ENCODE data around the gene FBXO7. TPM values are rescaled to one million over a fixed set of nuclear protein-coding genes. Genes with fewer than 3 reads are reported as not detected.
"Not testable (repeated sequence)": the region's sequence is repeated elsewhere in the genome, so short reads cannot be mapped to it uniquely, and the experiment has no call there.

FBXO7 gene
- total and polyA plus RNA-seq, 11 donors, result 19.1 to 63.0 (median 42.5) TPM

DNA sequence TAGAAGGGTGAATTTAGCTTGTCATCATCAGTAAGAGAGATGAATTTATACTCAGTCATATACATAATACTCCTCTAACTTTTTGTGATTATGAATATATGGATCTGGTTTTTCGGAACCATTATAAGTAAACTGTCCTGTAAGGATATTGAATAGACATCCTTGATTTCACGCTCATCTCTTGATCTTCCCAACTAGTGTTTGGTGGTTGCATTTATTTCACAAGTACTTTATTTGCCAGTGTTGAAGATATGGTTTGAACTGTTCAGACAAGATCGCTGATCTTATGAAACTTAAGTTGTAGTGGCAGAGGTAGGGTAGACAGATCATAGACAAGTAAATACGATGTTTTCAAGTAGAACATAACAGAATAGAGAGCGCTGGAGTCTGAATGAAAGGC lies 3.0 kb downstream of the FBXO7 start:
- Histone ChIP-seq H3K9me3 (no peaks in the 10 kb centered on the region), H3K27me3 (no peaks in the 10 kb centered on the region), H3K4me1 (peaks cover 8 to 55% (median 36%) of the 10 kb centered on the region in 12 donors), H3K36me3 (peaks cover 0 to 24% (median 15%) of the 10 kb centered on the region in 9 donors), H3K27ac (no peak overlapping the region), H3K4me3 (no peak overlapping the region)
- ATAC-seq, result no peak
- WGBS, 4 donors, result 94 to 96% (median 94%) methylated on average over 5 of the region's 5 CpGs
- TF ChIP-seq POLR2A (IDR thresholded peaks at IDR 0.05), result no peak
- TF ChIP-seq, protein P1, sequence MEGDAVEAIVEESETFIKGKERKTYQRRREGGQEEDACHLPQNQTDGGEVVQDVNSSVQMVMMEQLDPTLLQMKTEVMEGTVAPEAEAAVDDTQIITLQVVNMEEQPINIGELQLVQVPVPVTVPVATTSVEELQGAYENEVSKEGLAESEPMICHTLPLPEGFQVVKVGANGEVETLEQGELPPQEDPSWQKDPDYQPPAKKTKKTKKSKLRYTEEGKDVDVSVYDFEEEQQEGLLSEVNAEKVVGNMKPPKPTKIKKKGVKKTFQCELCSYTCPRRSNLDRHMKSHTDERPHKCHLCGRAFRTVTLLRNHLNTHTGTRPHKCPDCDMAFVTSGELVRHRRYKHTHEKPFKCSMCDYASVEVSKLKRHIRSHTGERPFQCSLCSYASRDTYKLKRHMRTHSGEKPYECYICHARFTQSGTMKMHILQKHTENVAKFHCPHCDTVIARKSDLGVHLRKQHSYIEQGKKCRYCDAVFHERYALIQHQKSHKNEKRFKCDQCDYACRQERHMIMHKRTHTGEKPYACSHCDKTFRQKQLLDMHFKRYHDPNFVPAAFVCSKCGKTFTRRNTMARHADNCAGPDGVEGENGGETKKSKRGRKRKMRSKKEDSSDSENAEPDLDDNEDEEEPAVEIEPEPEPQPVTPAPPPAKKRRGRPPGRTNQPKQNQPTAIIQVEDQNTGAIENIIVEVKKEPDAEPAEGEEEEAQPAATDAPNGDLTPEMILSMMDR (IDR thresholded peaks at IDR 0.05), result no peak
- intact Hi-C loops (cut with DNase I), result loop anchor here in 5 of 10 donors (10.0 kb wide), 2 partner anchors 63 to 503 kb away; partner anchors contain the start of gene RTCB (in 2 of the 5)
- no peak for DNase-seq

DNA sequence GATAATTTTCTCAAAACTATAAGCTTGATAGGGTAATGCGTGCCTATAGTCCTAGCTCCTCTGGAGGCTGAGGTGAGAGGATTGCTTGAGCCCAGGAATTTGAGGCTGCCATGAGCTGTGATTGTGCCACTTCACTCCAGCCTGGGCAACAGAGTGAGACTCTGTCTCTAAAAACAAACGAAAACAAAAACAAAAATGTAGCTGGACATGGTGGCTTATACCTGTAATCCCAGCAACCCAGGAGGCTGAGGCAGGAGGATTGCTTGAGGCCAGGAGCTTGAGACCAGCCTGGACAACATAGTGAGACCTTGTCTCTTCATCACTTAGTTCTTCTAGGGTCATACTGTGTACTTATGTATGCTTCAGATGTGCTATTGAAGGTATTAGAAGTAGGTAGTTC lies 3.9 kb downstream of the FBXO7 start:
- Histone ChIP-seq H3K4me1 (peaks cover 8 to 63% (median 39%) of the 10 kb centered on the region in 12 donors), H3K36me3 (peaks cover 0 to 34% (median 15%) of the 10 kb centered on the region in 9 donors)
- H3K27ac ChIP-seq, H3K9me3 ChIP-seq, ATAC-seq, H3K4me3 ChIP-seq, DNase-seq, H3K27me3 ChIP-seq: not testable (repeated sequence)
- intact Hi-C loops (cut with DNase I), result loop anchor here in 5 of 10 donors (10.0 kb wide), 2 partner anchors 64 to 504 kb away; partner anchors contain the start of gene RTCB (in 2 of the 5)
- WGBS, 4 donors, result 96 to 98% (median 96%) methylated on average over 2 of the region's 2 CpGs

DNA sequence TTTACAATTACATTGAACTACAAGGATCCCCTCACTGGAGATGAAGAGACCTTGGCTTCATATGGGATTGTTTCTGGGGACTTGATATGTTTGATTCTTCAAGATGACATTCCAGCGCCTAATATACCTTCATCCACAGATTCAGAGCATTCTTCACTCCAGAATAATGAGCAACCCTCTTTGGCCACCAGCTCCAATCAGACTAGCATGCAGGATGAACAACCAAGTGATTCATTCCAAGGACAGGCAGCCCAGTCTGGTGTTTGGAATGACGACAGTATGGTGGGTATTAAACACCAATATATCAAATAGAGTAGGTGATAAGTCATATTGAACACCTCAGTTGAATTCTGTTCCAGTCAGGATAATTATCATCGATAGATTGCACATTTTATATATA lies 4.4 kb downstream of the FBXO7 start:
- H3K36me3 ChIP-seq, result peaks cover 0 to 37% (median 17%) of the 10 kb centered on the region in 9 donors
- H3K4me1 ChIP-seq, result peaks cover 8 to 59% (median 37%) of the 10 kb centered on the region in 12 donors
- no peak overlapping the region for H3K4me3 ChIP-seq
- WGBS, 4 donors, result 94 to 98% (median 95%) methylated on average over 3 of the region's 3 CpGs
- no peaks in the 10 kb centered on the region for H3K9me3 ChIP-seq
- H3K27me3 ChIP-seq, result no peaks in the 10 kb centered on the region
- ATAC-seq (no peak), DNase-seq (no peak)
- H3K27ac ChIP-seq, result no peak overlapping the region
- intact Hi-C loops (cut with DNase I), result loop anchor here in 5 of 10 donors (10.0 kb wide), 2 partner anchors 64 to 504 kb away; partner anchors contain the start of gene RTCB (in 2 of the 5)
- TF ChIP-seq, protein P1 (IDR thresholded peaks at IDR 0.05), result no peak

DNA sequence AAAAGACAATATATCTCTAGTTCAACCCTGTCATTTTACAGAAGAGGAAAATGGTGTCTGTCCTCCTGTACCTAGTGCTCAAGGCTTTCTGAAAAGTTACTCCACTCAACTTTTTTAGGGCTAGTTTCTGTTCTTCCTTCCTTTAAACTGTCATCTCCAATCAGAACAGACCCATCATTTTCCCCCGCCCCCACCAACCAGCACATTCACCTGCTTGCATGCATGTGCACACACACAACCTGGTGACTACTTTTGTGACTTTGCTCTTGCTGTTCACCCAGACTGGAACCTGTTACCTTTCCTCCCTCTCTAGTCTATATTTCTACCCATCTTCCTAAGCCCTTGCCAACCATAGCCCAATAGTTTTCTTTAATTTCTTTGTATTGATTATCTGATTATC lies 5.6 kb downstream of the FBXO7 start:
- H3K27me3 ChIP-seq, result no peaks in the 10 kb centered on the region
- H3K4me1 ChIP-seq, result peaks cover 8 to 57% (median 35%) of the 10 kb centered on the region in 12 donors
- H3K36me3 ChIP-seq, result peaks cover 0 to 49% (median 29%) of the 10 kb centered on the region in 9 donors
- no peak overlapping the region for H3K4me3 ChIP-seq
- ATAC-seq (no peak), DNase-seq (no peak)
- no peaks in the 10 kb centered on the region for H3K9me3 ChIP-seq
- TF ChIP-seq, protein P1 (IDR thresholded peaks at IDR 0.05), result no peak
- TF ChIP-seq POLR2A (IDR thresholded peaks at IDR 0.05), result no peak
- intact Hi-C loops (cut with DNase I), result no loop called here
- H3K27ac ChIP-seq, result no peak overlapping the region
- WGBS, 4 donors, result 95 to 98% (median 96%) methylated on average over 1 of the region's 1 CpG

DNA sequence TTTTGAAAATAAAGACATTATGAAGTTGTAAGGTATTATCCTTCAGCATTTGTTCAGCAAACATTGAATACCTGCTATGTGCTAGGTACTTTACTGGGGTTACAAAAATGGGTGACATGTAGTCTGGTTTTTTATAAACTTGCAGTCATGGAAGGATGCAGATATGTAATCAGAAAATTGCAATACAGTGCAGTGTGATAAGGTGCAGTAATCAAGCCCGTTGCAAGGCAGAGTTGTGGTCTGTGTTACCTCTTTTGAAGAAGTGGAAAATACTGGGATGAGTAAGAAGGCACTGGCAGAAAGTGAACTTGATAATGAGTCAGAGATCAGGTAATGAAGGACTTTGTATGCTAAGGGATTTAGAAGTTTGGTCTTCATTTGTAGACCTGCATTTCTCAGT lies 8.1 kb downstream of the FBXO7 start:
- WGBS, 4 donors, result 24 to 49% (median 38%) methylated on average over 1 of the region's 1 CpG
- H3K4me1 ChIP-seq, result peaks cover 0 to 37% (median 18%) of the 10 kb centered on the region in 12 donors
- DNase-seq, result no peak
- H3K27me3 ChIP-seq, result no peaks in the 10 kb centered on the region
- TF ChIP-seq POLR2A (IDR thresholded peaks at IDR 0.05), result no peak
- TF ChIP-seq, protein P1 (IDR thresholded peaks at IDR 0.05), result no peak
- no peak overlapping the region for H3K4me3 ChIP-seq
- ATAC-seq, result peak in 1 of 4 donors; percentile 42
- intact Hi-C loops (cut with DNase I), result no loop called here
- no peaks in the 10 kb centered on the region for H3K9me3 ChIP-seq
- H3K36me3 ChIP-seq, result peaks cover 0 to 73% (median 54%) of the 10 kb centered on the region in 9 donors
- no peak overlapping the region for H3K27ac ChIP-seq

All from heart left ventricle (tissue), 16 donors.